Measurements from ENCODE around the gene MAPKAPK2. TPM values are rescaled to one million over a fixed set of nuclear protein-coding genes. Genes with fewer than 3 reads are reported as not detected.

MAPKAPK2 gene
- total and polyA plus RNA-seq, 2 of the 13 experiments (the other 11 are each of a cell fraction or from before 2014, with no cell fraction given): 16.6 to 34.0 TPM

GRCh38 chr1:206766251-206766856, 81.6 kb downstream of the MAPKAPK2 start (continued):
- TF ChIP-seq ZBTB43 (CRISPR knock-in tag; conservative IDR thresholded peaks at IDR 0.05) (no peak), SATB2 (CRISPR knock-in tag; IDR thresholded peaks at IDR 0.05) (no peak), ZNF569 (CRISPR knock-in tag; IDR thresholded peaks at IDR 0.05; ENCODE audit: borderline replicate concordance) (no peak), ZFP41 (CRISPR knock-in tag; IDR thresholded peaks at IDR 0.05; ENCODE audit: borderline replicate concordance) (no peak), AKAP8 (CRISPR knock-in tag; IDR thresholded peaks at IDR 0.05) (no peak), FOSL1 (CRISPR knock-in tag; IDR thresholded peaks at IDR 0.05; ENCODE audit: borderline replicate concordance) (no peak), SNRNP70 (IDR thresholded peaks at IDR 0.05; ENCODE audit: low read depth, low read length) (no peak), HMG20A (CRISPR knock-in tag; IDR thresholded peaks at IDR 0.05; ENCODE audit: borderline replicate concordance) (peak; percentile 25; the same call in 1 of the 2 replicates), ZNF75D (CRISPR knock-in tag; IDR thresholded peaks at IDR 0.05; ENCODE audit: borderline replicate concordance) (no peak), ZBTB3 (CRISPR knock-in tag; IDR thresholded peaks at IDR 0.05; ENCODE audit: borderline replicate concordance, low read depth) (no peak), DMAP1 (CRISPR knock-in tag; IDR thresholded peaks at IDR 0.05) (no peak), CENPT (CRISPR knock-in tag; IDR thresholded peaks at IDR 0.05; ENCODE audit: low read depth) (no peak), XRCC5 (optimal IDR thresholded peaks at IDR 0.05; ENCODE audit: low read length) (no peak), ZNF331 (CRISPR knock-in tag; IDR thresholded peaks at IDR 0.05) (no peak), SAP130 (CRISPR knock-in tag; IDR thresholded peaks at IDR 0.05; ENCODE audit: low read depth) (0 out of 2 replicates have a peak, but pooled peaks have one; percentile 11), NFYC (CRISPR knock-in tag; IDR thresholded peaks at IDR 0.05) (no peak), CAMTA2 (CRISPR knock-in tag; IDR thresholded peaks at IDR 0.05; ENCODE audit: borderline replicate concordance) (no peak), ZBTB33 (CRISPR knock-in tag; IDR thresholded peaks at IDR 0.05) (no peak), ZNF256 (CRISPR knock-in tag; conservative IDR thresholded peaks at IDR 0.05) (no peak), FOXA1 (IDR thresholded peaks at IDR 0.05) (no peak), FOXA1 (CRISPR knock-in tag; IDR thresholded peaks at IDR 0.05) (0 out of 2 replicates have a peak, but pooled peaks have one; percentile 29), CHD2 (IDR thresholded peaks at IDR 0.05; ENCODE audit: low read depth, low read length) (no peak), TFE3 (CRISPR knock-in tag; IDR thresholded peaks at IDR 0.05) (peak; percentile 63; the same call in 1 of the 2 replicates), RARA (CRISPR knock-in tag; IDR thresholded peaks at IDR 0.05) (peak; percentile 42; the same call in 1 of the 2 replicates), ZBTB20 (CRISPR knock-in tag; IDR thresholded peaks at IDR 0.05; ENCODE audit: borderline replicate concordance, low read depth) (no peak)
